Measurements from ENCODE around the gene TMX3.

GRCh38 chr18:68707646-68708045 lies 7.3 kb downstream of the TMX3 start:
- no peak for TF ChIP-seq POLR2A (IDR thresholded peaks at IDR 0.05)
- no peak for TF ChIP-seq CTCF (IDR thresholded peaks at IDR 0.05)

Measured in thyroid gland (tissue), 4 donors.